ENCODE data around the gene EFCAB5. TPM values are rescaled to one million over a fixed set of nuclear protein-coding genes. Genes with fewer than 3 reads are reported as not detected.

The EFCAB5 gene
- total and polyA plus RNA-seq, 10 of the 15 experiments (the other 5 are each of a cell fraction or from before 2014, with no cell fraction given) = 0.39 to 2.6 (median 1.0) TPM

DNA sequence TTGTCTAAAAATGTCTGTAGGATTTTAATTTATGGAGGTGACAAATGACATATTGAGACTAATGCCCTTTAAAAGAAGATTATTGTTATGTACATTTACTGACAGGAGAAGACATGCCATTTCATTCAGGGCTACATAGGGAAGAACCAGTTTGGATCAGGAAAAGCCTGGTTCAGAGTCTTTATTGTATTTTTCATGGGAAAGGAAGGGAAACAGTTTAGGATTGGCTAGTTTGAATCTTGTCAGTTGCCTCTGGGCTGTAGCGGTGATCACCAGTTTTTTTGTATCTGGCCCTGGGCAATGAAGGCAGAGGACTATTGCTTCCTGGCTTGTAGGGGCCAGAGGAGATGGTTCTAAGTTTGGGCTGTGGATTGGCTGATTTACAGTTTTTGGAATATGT is 206.9 kb downstream of the EFCAB5 start (continued):
- TF ChIP-seq, protein P1, sequence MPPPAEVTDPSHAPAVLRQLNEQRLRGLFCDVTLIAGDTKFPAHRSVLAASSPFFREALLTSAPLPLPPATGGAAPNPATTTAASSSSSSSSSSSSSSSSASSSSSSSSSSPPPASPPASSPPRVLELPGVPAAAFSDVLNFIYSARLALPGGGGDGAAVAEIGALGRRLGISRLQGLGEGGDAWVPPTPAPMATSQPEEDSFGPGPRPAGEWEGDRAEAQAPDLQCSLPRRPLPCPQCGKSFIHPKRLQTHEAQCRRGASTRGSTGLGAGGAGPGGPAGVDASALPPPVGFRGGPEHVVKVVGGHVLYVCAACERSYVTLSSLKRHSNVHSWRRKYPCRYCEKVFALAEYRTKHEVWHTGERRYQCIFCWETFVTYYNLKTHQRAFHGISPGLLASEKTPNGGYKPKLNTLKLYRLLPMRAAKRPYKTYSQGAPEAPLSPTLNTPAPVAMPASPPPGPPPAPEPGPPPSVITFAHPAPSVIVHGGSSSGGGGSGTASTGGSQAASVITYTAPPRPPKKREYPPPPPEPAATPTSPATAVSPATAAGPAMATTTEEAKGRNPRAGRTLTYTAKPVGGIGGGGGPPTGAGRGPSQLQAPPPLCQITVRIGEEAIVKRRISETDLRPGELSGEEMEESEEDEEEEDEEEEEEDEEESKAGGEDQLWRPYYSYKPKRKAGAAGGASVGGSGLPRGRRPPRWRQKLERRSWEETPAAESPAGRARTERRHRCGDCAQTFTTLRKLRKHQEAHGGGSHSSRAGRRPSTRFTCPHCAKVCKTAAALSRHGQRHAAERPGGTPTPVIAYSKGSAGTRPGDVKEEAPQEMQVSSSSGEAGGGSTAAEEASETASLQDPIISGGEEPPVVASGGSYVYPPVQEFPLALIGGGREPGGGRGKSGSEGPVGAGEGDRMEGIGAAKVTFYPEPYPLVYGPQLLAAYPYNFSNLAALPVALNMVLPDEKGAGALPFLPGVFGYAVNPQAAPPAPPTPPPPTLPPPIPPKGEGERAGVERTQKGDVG (CRISPR knock-in tag; IDR thresholded peaks at IDR 0.05) = no peak
- TF ChIP-seq, protein P2, sequence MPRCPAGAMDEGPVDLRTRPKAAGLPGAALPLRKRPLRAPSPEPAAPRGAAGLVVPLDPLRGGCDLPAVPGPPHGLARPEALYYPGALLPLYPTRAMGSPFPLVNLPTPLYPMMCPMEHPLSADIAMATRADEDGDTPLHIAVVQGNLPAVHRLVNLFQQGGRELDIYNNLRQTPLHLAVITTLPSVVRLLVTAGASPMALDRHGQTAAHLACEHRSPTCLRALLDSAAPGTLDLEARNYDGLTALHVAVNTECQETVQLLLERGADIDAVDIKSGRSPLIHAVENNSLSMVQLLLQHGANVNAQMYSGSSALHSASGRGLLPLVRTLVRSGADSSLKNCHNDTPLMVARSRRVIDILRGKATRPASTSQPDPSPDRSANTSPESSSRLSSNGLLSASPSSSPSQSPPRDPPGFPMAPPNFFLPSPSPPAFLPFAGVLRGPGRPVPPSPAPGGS (IDR thresholded peaks at IDR 0.05; ENCODE audit: borderline replicate concordance, insufficient read depth, low read depth, low read length, poor library complexity, severe bottlenecking) = no peak
- TF ChIP-seq NFYB (IDR thresholded peaks at IDR 0.05; ENCODE audit: insufficient read depth, low read depth, low read length) (no peak), HDGF (IDR thresholded peaks at IDR 0.05) (no peak)

DNA sequence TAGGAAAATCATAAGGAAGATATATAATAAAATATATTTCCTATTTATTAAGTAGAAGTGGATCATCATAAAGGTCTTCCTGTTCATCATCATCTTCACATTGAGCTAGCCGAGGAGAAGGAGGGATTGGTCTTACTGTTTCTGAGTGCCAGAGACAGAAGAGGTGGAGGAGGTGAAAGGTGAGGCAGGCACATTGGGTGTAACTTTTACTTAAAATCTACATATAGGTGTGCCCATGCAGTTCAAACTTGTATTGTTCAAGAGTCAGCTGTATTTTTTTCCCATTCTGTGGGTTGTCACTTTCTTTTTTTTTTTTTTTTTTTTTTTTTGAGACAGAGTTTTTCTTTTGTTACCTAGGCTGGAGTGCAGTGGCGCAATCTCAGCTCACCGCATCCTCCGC is 210.0 kb downstream of the EFCAB5 start:
- BruUV-seq (replicated peaks) = no TSS peak
- intact Hi-C loops (cut with micrococcal nuclease; ENCODE audit: unreplicated experiment) = no loop called here
- ATAC-seq (no peak), FAIRE-seq (no peak), DNase-seq (ENCODE audit: low read depth, low spot score) (no peak)
- Histone ChIP-seq H3K27me3 (replicated peaks in 1 of 2; ENCODE audit: control insufficient read depth in 2 of 2, insufficient read depth in 2 of 2, low read length in 1 of 2) (no peaks in the 10 kb centered on the region), H3K4me1 (ENCODE audit: control insufficient read depth, insufficient read depth, low read length) (no peaks in the 10 kb centered on the region; the same call in 1 of the 2 replicates), H4K20me1 (ENCODE audit: control insufficient read depth, insufficient read depth) (no peaks in the 10 kb centered on the region), H3K36me3 (ENCODE audit: control insufficient read depth in 2 of 2, insufficient read depth in 2 of 2, low read length in 1 of 2) (peaks cover 0 to 3% of the 10 kb centered on the region in 2 experiments; a peak in 2 of 4 replicates), H3K4me2 (ENCODE audit: control insufficient read depth, insufficient read depth) (no peak overlapping the region), H2AFZ (ENCODE audit: control insufficient read depth, low read depth, low read length) (no peak overlapping the region), H3K27ac (ENCODE audit: control insufficient read depth, insufficient read depth) (no peak overlapping the region), H3K79me2 (ENCODE audit: control insufficient read depth, insufficient read depth, low read length) (peaks cover 9% of the 10 kb centered on the region), H3K4me3 (no peak overlapping the region), H3K9me3 (replicated peaks; ENCODE audit: control insufficient read depth, insufficient read depth, low read length) (no peaks in the 10 kb centered on the region; the same call in 2 of the 3 replicates), H3K9ac (ENCODE audit: control insufficient read depth, insufficient read depth, low read length) (no peak overlapping the region)
- SMC1A ChIA-PET (ENCODE audit: uncharacterized antibody, unreplicated experiment) = interaction anchor here (0.8 to 2.6 kb wide), 8 partner anchors 9 to 184 kb away, joined by 3 to 16 read pairs (median 3); no protein-coding TSS in a partner anchor
- WGBS (ENCODE audit: insufficient coverage, insufficient replicate concordance, low lambda C conversion rate, missing lambda C conversion rate) = 83% methylated on average over 4 of the region's 4 CpGs
- RAD21 ChIA-PET (ENCODE audit: unreplicated experiment) = interaction anchor here (0.5 to 0.7 kb wide), 2 partner anchors 11 to 62 kb away, joined by 3 read pairs; no protein-coding TSS in a partner anchor
- in situ Hi-C loops (cut with MboI) = no loop called here
- CTCF ChIA-PET = interaction anchor here (1.2 to 2.6 kb wide), 4 partner anchors 10 to 47 kb away, joined by 4 to 8 read pairs (median 6); no protein-coding TSS in a partner anchor
- POLR2A ChIA-PET = interaction anchor here (0.7 to 1.4 kb wide), 2 partner anchors 12 to 174 kb away, joined by 3 read pairs; no protein-coding TSS in a partner anchor
- TF ChIP-seq TAF1 (IDR thresholded peaks at IDR 0.05; ENCODE audit: borderline replicate concordance, low read depth, low read length) (no peak), HCFC1 (IDR thresholded peaks at IDR 0.05; ENCODE audit: low read length) (no peak), EZH2 (IDR thresholded peaks at IDR 0.05; ENCODE audit: borderline replicate concordance, control insufficient read depth, low read depth, low read length) (no peak)
- TF ChIP-seq, protein P3, sequence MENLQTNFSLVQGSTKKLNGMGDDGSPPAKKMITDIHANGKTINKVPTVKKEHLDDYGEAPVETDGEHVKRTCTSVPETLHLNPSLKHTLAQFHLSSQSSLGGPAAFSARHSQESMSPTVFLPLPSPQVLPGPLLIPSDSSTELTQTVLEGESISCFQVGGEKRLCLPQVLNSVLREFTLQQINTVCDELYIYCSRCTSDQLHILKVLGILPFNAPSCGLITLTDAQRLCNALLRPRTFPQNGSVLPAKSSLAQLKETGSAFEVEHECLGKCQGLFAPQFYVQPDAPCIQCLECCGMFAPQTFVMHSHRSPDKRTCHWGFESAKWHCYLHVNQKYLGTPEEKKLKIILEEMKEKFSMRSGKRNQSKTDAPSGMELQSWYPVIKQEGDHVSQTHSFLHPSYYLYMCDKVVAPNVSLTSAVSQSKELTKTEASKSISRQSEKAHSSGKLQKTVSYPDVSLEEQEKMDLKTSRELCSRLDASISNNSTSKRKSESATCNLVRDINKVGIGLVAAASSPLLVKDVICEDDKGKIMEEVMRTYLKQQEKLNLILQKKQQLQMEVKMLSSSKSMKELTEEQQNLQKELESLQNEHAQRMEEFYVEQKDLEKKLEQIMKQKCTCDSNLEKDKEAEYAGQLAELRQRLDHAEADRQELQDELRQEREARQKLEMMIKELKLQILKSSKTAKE (IDR thresholded peaks at IDR 0.05; ENCODE audit: low read depth, poor library complexity, severe bottlenecking) = no peak

Measured in GM12878 (cell line).